ENCODE measurements around the gene FBXO47.

GRCh38 chr17:38959508-38959907 lies 7.7 kb downstream of the FBXO47 start:
- no peak for TF ChIP-seq POLR2A (IDR thresholded peaks at IDR 0.05)
- no peak for TF ChIP-seq CTCF (IDR thresholded peaks at IDR 0.05)
